ENCODE data around the gene MAP4K3.

DNA sequence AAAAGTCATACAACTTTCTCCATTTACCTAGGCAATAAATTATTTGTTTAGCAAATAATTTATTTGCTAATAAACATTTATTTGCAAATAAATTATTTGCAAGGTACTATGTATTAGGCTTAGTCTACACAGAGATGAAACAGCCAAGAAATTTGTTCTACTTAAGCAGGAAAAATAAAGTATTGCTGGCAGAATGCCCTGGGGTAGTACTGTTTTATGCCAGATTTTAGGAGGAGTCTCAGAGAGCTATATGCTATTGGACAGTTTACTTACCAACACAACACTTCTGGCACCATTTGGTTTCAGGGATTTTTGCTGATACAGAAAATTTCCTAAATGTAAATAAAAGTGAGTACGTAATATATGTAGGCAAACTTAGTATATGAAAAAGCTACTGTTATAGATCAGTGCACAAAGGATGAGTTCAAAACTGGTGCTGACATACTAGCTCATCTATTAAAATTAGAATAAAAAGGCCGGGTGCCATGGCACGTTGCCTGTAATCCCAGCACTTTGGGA, 170.1 kb downstream of the MAP4K3 start:
- no peak for TF ChIP-seq JUND (IDR thresholded peaks at IDR 0.05)
- TF ChIP-seq EZH2 (IDR thresholded peaks at IDR 0.05): no peak
- TF ChIP-seq, protein P1, sequence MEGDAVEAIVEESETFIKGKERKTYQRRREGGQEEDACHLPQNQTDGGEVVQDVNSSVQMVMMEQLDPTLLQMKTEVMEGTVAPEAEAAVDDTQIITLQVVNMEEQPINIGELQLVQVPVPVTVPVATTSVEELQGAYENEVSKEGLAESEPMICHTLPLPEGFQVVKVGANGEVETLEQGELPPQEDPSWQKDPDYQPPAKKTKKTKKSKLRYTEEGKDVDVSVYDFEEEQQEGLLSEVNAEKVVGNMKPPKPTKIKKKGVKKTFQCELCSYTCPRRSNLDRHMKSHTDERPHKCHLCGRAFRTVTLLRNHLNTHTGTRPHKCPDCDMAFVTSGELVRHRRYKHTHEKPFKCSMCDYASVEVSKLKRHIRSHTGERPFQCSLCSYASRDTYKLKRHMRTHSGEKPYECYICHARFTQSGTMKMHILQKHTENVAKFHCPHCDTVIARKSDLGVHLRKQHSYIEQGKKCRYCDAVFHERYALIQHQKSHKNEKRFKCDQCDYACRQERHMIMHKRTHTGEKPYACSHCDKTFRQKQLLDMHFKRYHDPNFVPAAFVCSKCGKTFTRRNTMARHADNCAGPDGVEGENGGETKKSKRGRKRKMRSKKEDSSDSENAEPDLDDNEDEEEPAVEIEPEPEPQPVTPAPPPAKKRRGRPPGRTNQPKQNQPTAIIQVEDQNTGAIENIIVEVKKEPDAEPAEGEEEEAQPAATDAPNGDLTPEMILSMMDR (IDR thresholded peaks at IDR 0.05 in 2 of 3, conservative IDR thresholded peaks at IDR 0.05 in 1 of 3; ENCODE audit: borderline replicate concordance in 1 of 3, insufficient read depth in 1 of 3, low read depth in 2 of 3, low read length in 2 of 3): no peak
- TF ChIP-seq, protein P2, sequence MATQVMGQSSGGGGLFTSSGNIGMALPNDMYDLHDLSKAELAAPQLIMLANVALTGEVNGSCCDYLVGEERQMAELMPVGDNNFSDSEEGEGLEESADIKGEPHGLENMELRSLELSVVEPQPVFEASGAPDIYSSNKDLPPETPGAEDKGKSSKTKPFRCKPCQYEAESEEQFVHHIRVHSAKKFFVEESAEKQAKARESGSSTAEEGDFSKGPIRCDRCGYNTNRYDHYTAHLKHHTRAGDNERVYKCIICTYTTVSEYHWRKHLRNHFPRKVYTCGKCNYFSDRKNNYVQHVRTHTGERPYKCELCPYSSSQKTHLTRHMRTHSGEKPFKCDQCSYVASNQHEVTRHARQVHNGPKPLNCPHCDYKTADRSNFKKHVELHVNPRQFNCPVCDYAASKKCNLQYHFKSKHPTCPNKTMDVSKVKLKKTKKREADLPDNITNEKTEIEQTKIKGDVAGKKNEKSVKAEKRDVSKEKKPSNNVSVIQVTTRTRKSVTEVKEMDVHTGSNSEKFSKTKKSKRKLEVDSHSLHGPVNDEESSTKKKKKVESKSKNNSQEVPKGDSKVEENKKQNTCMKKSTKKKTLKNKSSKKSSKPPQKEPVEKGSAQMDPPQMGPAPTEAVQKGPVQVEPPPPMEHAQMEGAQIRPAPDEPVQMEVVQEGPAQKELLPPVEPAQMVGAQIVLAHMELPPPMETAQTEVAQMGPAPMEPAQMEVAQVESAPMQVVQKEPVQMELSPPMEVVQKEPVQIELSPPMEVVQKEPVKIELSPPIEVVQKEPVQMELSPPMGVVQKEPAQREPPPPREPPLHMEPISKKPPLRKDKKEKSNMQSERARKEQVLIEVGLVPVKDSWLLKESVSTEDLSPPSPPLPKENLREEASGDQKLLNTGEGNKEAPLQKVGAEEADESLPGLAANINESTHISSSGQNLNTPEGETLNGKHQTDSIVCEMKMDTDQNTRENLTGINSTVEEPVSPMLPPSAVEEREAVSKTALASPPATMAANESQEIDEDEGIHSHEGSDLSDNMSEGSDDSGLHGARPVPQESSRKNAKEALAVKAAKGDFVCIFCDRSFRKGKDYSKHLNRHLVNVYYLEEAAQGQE (IDR thresholded peaks at IDR 0.05; ENCODE audit: low read depth): no peak
- no peak for TF ChIP-seq POLR2A (IDR thresholded peaks at IDR 0.05; ENCODE audit: borderline replicate concordance, extremely low read depth, insufficient read depth, insufficient read length)
- no peak for TF ChIP-seq EZH2phosphoT487 (IDR thresholded peaks at IDR 0.05; ENCODE audit: borderline replicate concordance)
- TF ChIP-seq CBX3 (IDR thresholded peaks at IDR 0.05; ENCODE audit: low read depth): no peak
- TF ChIP-seq, protein P3, sequence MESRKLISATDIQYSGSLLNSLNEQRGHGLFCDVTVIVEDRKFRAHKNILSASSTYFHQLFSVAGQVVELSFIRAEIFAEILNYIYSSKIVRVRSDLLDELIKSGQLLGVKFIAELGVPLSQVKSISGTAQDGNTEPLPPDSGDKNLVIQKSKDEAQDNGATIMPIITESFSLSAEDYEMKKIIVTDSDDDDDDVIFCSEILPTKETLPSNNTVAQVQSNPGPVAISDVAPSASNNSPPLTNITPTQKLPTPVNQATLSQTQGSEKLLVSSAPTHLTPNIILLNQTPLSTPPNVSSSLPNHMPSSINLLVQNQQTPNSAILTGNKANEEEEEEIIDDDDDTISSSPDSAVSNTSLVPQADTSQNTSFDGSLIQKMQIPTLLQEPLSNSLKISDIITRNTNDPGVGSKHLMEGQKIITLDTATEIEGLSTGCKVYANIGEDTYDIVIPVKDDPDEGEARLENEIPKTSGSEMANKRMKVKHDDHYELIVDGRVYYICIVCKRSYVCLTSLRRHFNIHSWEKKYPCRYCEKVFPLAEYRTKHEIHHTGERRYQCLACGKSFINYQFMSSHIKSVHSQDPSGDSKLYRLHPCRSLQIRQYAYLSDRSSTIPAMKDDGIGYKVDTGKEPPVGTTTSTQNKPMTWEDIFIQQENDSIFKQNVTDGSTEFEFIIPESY (IDR thresholded peaks at IDR 0.05; ENCODE audit: extremely low read depth, insufficient replicate concordance, low read length): no peak
- no peak for TF ChIP-seq POLR2AphosphoS5 (IDR thresholded peaks at IDR 0.05; ENCODE audit: low read depth, low read length)
- no peak for TF ChIP-seq YY1 (IDR thresholded peaks at IDR 0.05; ENCODE audit: extremely low read depth, insufficient replicate concordance, low read depth, low read length)
- no peak for TF ChIP-seq ZFX (IDR thresholded peaks at IDR 0.05)
- TF ChIP-seq, protein P4, sequence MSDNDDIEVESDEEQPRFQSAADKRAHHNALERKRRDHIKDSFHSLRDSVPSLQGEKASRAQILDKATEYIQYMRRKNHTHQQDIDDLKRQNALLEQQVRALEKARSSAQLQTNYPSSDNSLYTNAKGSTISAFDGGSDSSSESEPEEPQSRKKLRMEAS (IDR thresholded peaks at IDR 0.05): no peak
